Neural cell (in vitro differentiated cells): ENCODE measurements around the gene HHIPL2. TPM values are rescaled to one million over a fixed set of nuclear protein-coding genes. Genes with fewer than 3 reads are reported as not detected.

Experiments used
- H2AFZ ChIP-seq: fragments of 200-600, 300-800 bp; sonication (generic), shearing (Covaris generic); 2 replicates; pipeline ENCODE4 v1.6.0; 2014; ENCODE audit warnings: low read depth, mild to moderate bottlenecking, antibody characterized with exemption, low read length, moderate library complexity
- H3F3A ChIP-seq: fragments of 200-600 bp; shearing (Covaris generic); 2 replicates; pipeline ENCODE4 v1.6.1; 2016; ENCODE audit warnings: mild to moderate bottlenecking, moderate library complexity, mixed read lengths, antibody characterized with exemption, low read length; ENCODE audit not compliant: insufficient read depth, poor library complexity, severe bottlenecking
- H3K27ac ChIP-seq: fragments of 200-600, 300-800 bp; sonication (generic), shearing (Covaris generic); 2 replicates; pipeline ENCODE4 v1.5.1; 2014; ENCODE audit warnings: mild to moderate bottlenecking, low read length, moderate library complexity
- H3K27me3 ChIP-seq: fragments of 300-800, 200-600 bp; sonication (generic), shearing (Covaris generic); 2 replicates; pipeline ENCODE4 v1.6.0; 2014; ENCODE audit warnings: mild to moderate bottlenecking, low read depth, low read length, moderate library complexity; ENCODE audit not compliant: insufficient read depth
- H3K36me3 ChIP-seq: fragments of 300-800, 200-600 bp; sonication (generic), shearing (Covaris generic); 2 replicates; pipeline ENCODE4 v1.5.1; 2014; ENCODE audit warnings: mild to moderate bottlenecking, antibody characterized with exemption, low read length, moderate library complexity; ENCODE audit not compliant: insufficient read depth
- H3K4me2 ChIP-seq: fragments of 300-800, 200-600 bp; sonication (generic), shearing (Covaris generic); 2 replicates; pipeline ENCODE4 v1.6.0; 2014; ENCODE audit warnings: mild to moderate bottlenecking, low read length
- H3K4me3 ChIP-seq: fragments of 300-800, 200-600 bp; sonication (generic), shearing (Covaris generic); 2 replicates; pipeline ENCODE4 v1.5.1; 2014; ENCODE audit warnings: mild to moderate bottlenecking, low read length, moderate library complexity
- H3K79me2 ChIP-seq: fragments of 200-600 bp; shearing (Covaris generic); replicated peaks from 2 replicates; pipeline ENCODE4 v1.6.0; 2014; ENCODE audit warnings: mild to moderate bottlenecking, low read length, moderate library complexity; ENCODE audit not compliant: insufficient read depth
- H3K9ac ChIP-seq: fragments of 300-800, 200-600 bp; sonication (generic), shearing (Covaris generic); 2 replicates; pipeline ENCODE4 v1.6.1; 2016; ENCODE audit warnings: mild to moderate bottlenecking, low read length, mixed read lengths
- H3K9me2 ChIP-seq: fragments of 200-600 bp; shearing (Covaris generic); 2 replicates; pipeline ENCODE4 v1.6.1; 2016; ENCODE audit warnings: mild to moderate bottlenecking, low read length, mixed read lengths; ENCODE audit not compliant: insufficient read depth
- H3K9me3 ChIP-seq: fragments of 200-600, 300-800 bp; sonication (generic), shearing (Covaris generic); 2 replicates; pipeline ENCODE4 v1.6.1; 2016; ENCODE audit warnings: mild to moderate bottlenecking, mixed run types, low read length, moderate library complexity, mixed read lengths
- H4K20me1 ChIP-seq: fragments of 200-600 bp; shearing (Covaris generic); 2 replicates; pipeline ENCODE4 v1.6.1; 2016; ENCODE audit warnings: mild to moderate bottlenecking, mixed run types; ENCODE audit not compliant: insufficient read depth
- CTCF ChIP-seq: fragments of 450-650 bp; IDR thresholded peaks from 2 replicates; pipeline ENCODE4 v1.5.1; 2014; ENCODE audit warnings: antibody characterized with exemption, mild to moderate bottlenecking, moderate library complexity; ENCODE audit not compliant: poor library complexity, severe bottlenecking
- EP300 ChIP-seq: fragments of 450-650 bp; conservative IDR thresholded peaks from 2 replicates; pipeline ENCODE4 v1.6.1; 2014; ENCODE audit warnings: antibody characterized with exemption, mild to moderate bottlenecking, moderate library complexity; ENCODE audit not compliant: poor library complexity, severe bottlenecking
- EZH2 ChIP-seq: fragments of 200-600, 300-800 bp; shearing (Covaris generic), sonication (generic); IDR thresholded peaks from 2 replicates; pipeline ENCODE4 v1.6.1; 2014; ENCODE audit warnings: antibody characterized with exemption, low read length, borderline replicate concordance, mild to moderate bottlenecking; ENCODE audit not compliant: insufficient read depth, poor library complexity, severe bottlenecking
- MXI1 ChIP-seq: fragments of 450-650 bp; conservative IDR thresholded peaks from 2 replicates; pipeline ENCODE4 v1.6.1; 2014; ENCODE audit warnings: antibody characterized with exemption, mild to moderate bottlenecking; ENCODE audit not compliant: poor library complexity, severe bottlenecking
- POLR2AphosphoS5 ChIP-seq: IDR thresholded peaks from 2 replicates; pipeline ENCODE4 v1.6.1; 2012
- RAD21 ChIP-seq: fragments of 450-650 bp; conservative IDR thresholded peaks from 2 replicates; pipeline ENCODE4 v1.6.1; 2014; ENCODE audit warnings: antibody characterized with exemption, mild to moderate bottlenecking, moderate library complexity
- REST ChIP-seq: IDR thresholded peaks from 2 replicates; pipeline ENCODE4 v1.6.1; 2012; ENCODE audit warnings: borderline replicate concordance
- SMC3 ChIP-seq: fragments of 450-650 bp; conservative IDR thresholded peaks from 2 replicates; pipeline ENCODE4 v1.6.1; 2014; ENCODE audit warnings: antibody characterized with exemption, mild to moderate bottlenecking, moderate library complexity; ENCODE audit not compliant: poor library complexity
- TAF1 ChIP-seq: IDR thresholded peaks from 2 replicates; pipeline ENCODE4 v1.6.1; 2012; ENCODE audit warnings: low read depth
- polyA plus RNA-seq: library from polyadenylated mRNA; depleted of rRNA; stranded (reverse); fragments of >200 nt; gene quantifications from 2 replicates; pipeline ENCODE4 v1.2.3, GENCODE V29; 2014

HHIPL2 gene
- polyA plus RNA-seq, 1 donor from 2014 or later = 0.36 TPM

GRCh38 chr1:222543817-222544216, 4.1 kb downstream of the HHIPL2 start:
- Histone ChIP-seq H3K9ac (no peak overlapping the region), H3F3A (no peaks in the 10 kb centered on the region), H3K9me3 (no peaks in the 10 kb centered on the region), H2AFZ (no peak overlapping the region), H3K27ac (no peak overlapping the region), H3K27me3 (no peaks in the 10 kb centered on the region), H4K20me1 (no peaks in the 10 kb centered on the region), H3K4me2 (no peak overlapping the region), H3K9me2 (no peaks in the 10 kb centered on the region), H3K36me3 (no peaks in the 10 kb centered on the region), H3K79me2 (no peaks in the 10 kb centered on the region), H3K4me3 (no peak overlapping the region)
- TF ChIP-seq CTCF (no peak), TAF1 (no peak), REST (no peak), SMC3 (no peak), EP300 (no peak)

GRCh38 chr1:222540598-222540995, 7.3 kb downstream of the HHIPL2 start:
- no peak overlapping the region for H3K9ac ChIP-seq
- H3K9me3 ChIP-seq = no peaks in the 10 kb centered on the region
- no peaks in the 10 kb centered on the region for H4K20me1 ChIP-seq
- H3K9me2 ChIP-seq = no peaks in the 10 kb centered on the region
- H3K27me3 ChIP-seq = no peaks in the 10 kb centered on the region
- no peak overlapping the region for H3K27ac ChIP-seq
- no peaks in the 10 kb centered on the region for H3K79me2 ChIP-seq
- TF ChIP-seq RAD21 (no peak), TAF1 (no peak), EP300 (no peak), CTCF (no peak), POLR2AphosphoS5 (no peak), REST (no peak), SMC3 (no peak), MXI1 (no peak), EZH2 (no peak)
- H3K36me3 ChIP-seq = no peaks in the 10 kb centered on the region
- H3K4me3 ChIP-seq = no peak overlapping the region
- no peaks in the 10 kb centered on the region for H3F3A ChIP-seq
- H2AFZ ChIP-seq = no peak overlapping the region
- H3K4me2 ChIP-seq = no peak overlapping the region
